Measurements from ENCODE around the gene KIF1B.
A peak's percentile ranks its signal among the peaks of the same experiment; 100 is the strongest.

KIF1B gene

DNA sequence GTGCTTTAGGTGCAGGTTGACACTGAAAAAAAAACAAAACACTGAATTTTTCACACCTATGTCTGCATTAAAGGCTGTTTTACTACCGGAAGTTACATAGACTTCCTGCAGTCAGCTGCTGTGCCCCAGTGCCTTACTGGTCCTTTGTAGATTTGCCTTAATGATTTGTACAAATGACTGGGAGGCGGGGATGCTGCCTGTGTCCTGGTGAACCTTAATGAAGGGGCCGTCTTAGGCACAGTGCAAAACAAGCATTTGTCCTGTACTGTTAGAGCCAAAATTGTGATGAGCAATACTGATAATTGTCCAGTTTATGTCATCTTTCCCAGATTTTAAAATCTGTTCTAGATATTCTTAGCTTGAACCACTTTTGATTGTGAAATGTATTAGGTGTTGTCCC lies 97.6 kb downstream of the KIF1B start:
- H3K9ac ChIP-seq (ENCODE audit: insufficient read length) = no peak overlapping the region

GRCh38 chr1:10309243-10310011 lies 99.1 kb downstream of the KIF1B start:
- no peak overlapping the region for H3K27ac ChIP-seq
- no peaks in the 10 kb centered on the region for H3K9me3 ChIP-seq (ENCODE audit: low read depth, low read length)
- DNase-seq (ENCODE audit: low read depth, low spot score) = no peak
- H3K4me3 ChIP-seq = no peak overlapping the region
- TF ChIP-seq EZH2 (IDR thresholded peaks at IDR 0.05) = no peak
- no peak for TF ChIP-seq FOXP2 (optimal IDR thresholded peaks at IDR 0.05; ENCODE audit: control extremely low read depth, extremely low read length, insufficient read depth)
- no peak for TF ChIP-seq POLR2AphosphoS5 (IDR thresholded peaks at IDR 0.05; ENCODE audit: borderline replicate concordance, low read depth, low read length)
- no peak overlapping the region for H3K9ac ChIP-seq (ENCODE audit: insufficient read length)
- H3K36me3 ChIP-seq (ENCODE audit: insufficient read depth, low read length) = 0 out of 2 replicates have a peak, but pooled peaks cover under 1% of the 10 kb centered on the region

More for the DNA sequence above, 97.6 kb downstream of the KIF1B start:
- TF ChIP-seq POLR2AphosphoS5 (IDR thresholded peaks at IDR 0.05; ENCODE audit: borderline replicate concordance, low read depth, low read length) = no peak
- TF ChIP-seq FOXP2 (optimal IDR thresholded peaks at IDR 0.05; ENCODE audit: control extremely low read depth, extremely low read length, insufficient read depth) = no peak
- no peak for TF ChIP-seq EZH2 (IDR thresholded peaks at IDR 0.05)
- no peak for DNase-seq (ENCODE audit: low read depth, low spot score)
- Histone ChIP-seq H3K4me3 (no peak overlapping the region), H3K9me3 (ENCODE audit: low read depth, low read length) (no peaks in the 10 kb centered on the region), H3K36me3 (ENCODE audit: insufficient read depth, low read length) (peaks cover 14% of the 10 kb centered on the region; the same call in 1 of the 2 replicates), H3K27ac (no peak overlapping the region)

- H3K9me3 ChIP-seq (ENCODE audit: low read depth, low read length) = no peaks in the 10 kb centered on the region
- no peak for TF ChIP-seq EZH2 (IDR thresholded peaks at IDR 0.05)
- TF ChIP-seq FOXP2 (optimal IDR thresholded peaks at IDR 0.05; ENCODE audit: control extremely low read depth, extremely low read length, insufficient read depth) = no peak
- no peak overlapping the region for H3K4me3 ChIP-seq
- no peak for DNase-seq (ENCODE audit: low read depth, low spot score)
- no peaks in the 10 kb centered on the region for H3K36me3 ChIP-seq (ENCODE audit: insufficient read depth, low read length)
- H3K9ac ChIP-seq (ENCODE audit: insufficient read length) = no peak overlapping the region
- H3K27ac ChIP-seq = no peak overlapping the region
Measured at GRCh38 chr1:10316752-10317151, 106.4 kb downstream of the KIF1B start.

- no peak overlapping the region for H3K4me3 ChIP-seq
- DNase-seq (ENCODE audit: low read depth, low spot score) = no peak
- H3K9ac ChIP-seq (ENCODE audit: insufficient read length) = no peak overlapping the region
- TF ChIP-seq POLR2AphosphoS5 (IDR thresholded peaks at IDR 0.05; ENCODE audit: borderline replicate concordance, low read depth, low read length) (no peak), FOXP2 (optimal IDR thresholded peaks at IDR 0.05; ENCODE audit: control extremely low read depth, extremely low read length, insufficient read depth) (no peak), EZH2 (IDR thresholded peaks at IDR 0.05) (no peak)
- H3K9me3 ChIP-seq (ENCODE audit: low read depth, low read length) = no peaks in the 10 kb centered on the region
- peaks cover 6% of the 10 kb centered on the region; the same call in 1 of the 2 replicates for H3K36me3 ChIP-seq (ENCODE audit: insufficient read depth, low read length)
- peak overlapping the region; percentile 46; the same call in 1 of the 2 replicates for H3K27ac ChIP-seq
Measured at GRCh38 chr1:10319750-10320149, 109.4 kb downstream of the KIF1B start.

DNA sequence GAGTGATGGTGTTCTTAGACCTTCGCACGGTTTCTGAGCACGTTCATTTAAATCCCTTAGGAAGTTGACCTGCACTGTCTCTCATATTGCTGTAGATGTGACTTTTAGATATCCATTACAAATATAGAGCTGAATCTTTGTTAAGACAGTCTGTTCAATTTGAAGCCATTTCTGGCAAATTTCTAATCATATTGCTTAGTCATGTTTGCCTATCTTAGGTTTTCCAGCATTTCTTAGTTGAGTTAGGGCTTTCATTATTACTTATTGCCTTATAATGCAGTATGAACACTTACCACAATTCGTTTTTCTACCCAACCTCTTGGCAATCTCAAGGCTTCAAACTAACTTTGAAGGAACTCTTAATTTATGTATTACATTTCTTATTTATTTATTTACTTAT lies 110.0 kb downstream of the KIF1B start:
- Histone ChIP-seq H3K27ac (no peak overlapping the region), H3K4me3 (no peak overlapping the region), H3K36me3 (ENCODE audit: insufficient read depth, low read length) (peaks cover 9% of the 10 kb centered on the region; the same call in 1 of the 2 replicates), H3K9me3 (ENCODE audit: low read depth, low read length) (no peaks in the 10 kb centered on the region), H3K9ac (ENCODE audit: insufficient read length) (no peak overlapping the region)
- DNase-seq (ENCODE audit: low read depth, low spot score) = no peak
- no peak for TF ChIP-seq EZH2 (IDR thresholded peaks at IDR 0.05)
- TF ChIP-seq FOXP2 (optimal IDR thresholded peaks at IDR 0.05; ENCODE audit: control extremely low read depth, extremely low read length, insufficient read depth) = no peak
- no peak for TF ChIP-seq POLR2AphosphoS5 (IDR thresholded peaks at IDR 0.05; ENCODE audit: borderline replicate concordance, low read depth, low read length)

GRCh38 chr1:10322821-10323220 lies 112.5 kb downstream of the KIF1B start:
- Histone ChIP-seq H3K9ac (ENCODE audit: insufficient read length) (no peak overlapping the region), H3K4me3 (no peak overlapping the region), H3K9me3 (ENCODE audit: low read depth, low read length) (no peaks in the 10 kb centered on the region), H3K27ac (no peak overlapping the region), H3K36me3 (ENCODE audit: insufficient read depth, low read length) (peaks cover 22% of the 10 kb centered on the region)
- DNase-seq (ENCODE audit: low read depth, low spot score) = no peak
- TF ChIP-seq POLR2AphosphoS5 (IDR thresholded peaks at IDR 0.05; ENCODE audit: borderline replicate concordance, low read depth, low read length) = no peak
- TF ChIP-seq EZH2 (IDR thresholded peaks at IDR 0.05) = no peak
- no peak for TF ChIP-seq FOXP2 (optimal IDR thresholded peaks at IDR 0.05; ENCODE audit: control extremely low read depth, extremely low read length, insufficient read depth)

GRCh38 chr1:10324627-10325026 lies 114.3 kb downstream of the KIF1B start:
- peaks cover 24% of the 10 kb centered on the region for H3K36me3 ChIP-seq (ENCODE audit: insufficient read depth, low read length)
- H3K9me3 ChIP-seq (ENCODE audit: low read depth, low read length) = no peaks in the 10 kb centered on the region
- no peak for TF ChIP-seq FOXP2 (optimal IDR thresholded peaks at IDR 0.05; ENCODE audit: control extremely low read depth, extremely low read length, insufficient read depth)
- no peak for TF ChIP-seq EZH2 (IDR thresholded peaks at IDR 0.05)
- TF ChIP-seq POLR2AphosphoS5 (IDR thresholded peaks at IDR 0.05; ENCODE audit: borderline replicate concordance, low read depth, low read length) = no peak
- no peak for DNase-seq (ENCODE audit: low read depth, low spot score)
- H3K4me3 ChIP-seq = no peak overlapping the region
- no peak overlapping the region; the same call in 1 of the 2 replicates for H3K27ac ChIP-seq
- no peak overlapping the region for H3K9ac ChIP-seq (ENCODE audit: insufficient read length)

GRCh38 chr1:10325521-10325920 lies 115.2 kb downstream of the KIF1B start:
- peaks cover 24% of the 10 kb centered on the region for H3K36me3 ChIP-seq (ENCODE audit: insufficient read depth, low read length)
- no peak for TF ChIP-seq EZH2 (IDR thresholded peaks at IDR 0.05)
- no peak for TF ChIP-seq FOXP2 (optimal IDR thresholded peaks at IDR 0.05; ENCODE audit: control extremely low read depth, extremely low read length, insufficient read depth)
- TF ChIP-seq POLR2AphosphoS5 (IDR thresholded peaks at IDR 0.05; ENCODE audit: borderline replicate concordance, low read depth, low read length) = no peak

More at GRCh38 chr1:10325521-10325920, 115.2 kb downstream of the KIF1B start:
- H3K9me3 ChIP-seq (ENCODE audit: low read depth, low read length) = no peaks in the 10 kb centered on the region
- H3K27ac ChIP-seq = no peak overlapping the region
- H3K4me3 ChIP-seq = no peak overlapping the region
- no peak for DNase-seq (ENCODE audit: low read depth, low spot score)
- H3K9ac ChIP-seq (ENCODE audit: insufficient read length) = no peak overlapping the region
